T1000 (cell line): Measurements from ENCODE around the gene MGAT5B.
"Not testable (repeated sequence)": the region's sequence is repeated elsewhere in the genome, so short reads cannot be mapped to it uniquely, and the experiment has no call there.

Experiments
- DNase-seq: peaks from one replicate; lab custom pipeline; 2025; ENCODE audit warnings: mixed read lengths; lab: John Stamatoyannopoulos, UW

MGAT5B gene

GRCh38 chr17:76868176-76868668 is at the start of gene MGAT5B:
Gene MGAT5B (plus strand): TSS chr17:76868404. CDS start chr17:76869030, 626 bp downstream.
- peak; percentile 86 for DNase-seq

GRCh38 chr17:76820039-76820438 is 48.2 kb upstream of the MGAT5B start:
- no peak for DNase-seq

- DNase-seq: no peak
Observed at GRCh38 chr17:76820561-76820960, 47.6 kb upstream of the MGAT5B start.

GRCh38 chr17:76822184-76822778 is 45.9 kb upstream of the MGAT5B start:
- no peak for DNase-seq

- no peak for DNase-seq
Observed at GRCh38 chr17:76824093-76824492, 44.1 kb upstream of the MGAT5B start.

- DNase-seq: no peak
Observed at GRCh38 chr17:76826330-76827068, 41.7 kb upstream of the MGAT5B start.

- DNase-seq: no peak
Observed at GRCh38 chr17:76827736-76828135, 40.5 kb upstream of the MGAT5B start.

- no peak for DNase-seq
Observed at GRCh38 chr17:76830987-76831715, 37.1 kb upstream of the MGAT5B start.

GRCh38 chr17:76833034-76833644 is 35.1 kb upstream of the MGAT5B start:
- no peak for DNase-seq

- no peak for DNase-seq
Observed at GRCh38 chr17:76833747-76834146, 34.5 kb upstream of the MGAT5B start.

GRCh38 chr17:76834870-76835269 is 33.3 kb upstream of the MGAT5B start:
- DNase-seq: no peak

GRCh38 chr17:76840443-76840767 is 27.8 kb upstream of the MGAT5B start:
- no peak for DNase-seq

GRCh38 chr17:76840884-76841775 is 27.1 kb upstream of the MGAT5B start:
- no peak for DNase-seq

- no peak for DNase-seq
Observed at GRCh38 chr17:76841776-76842405, 26.3 kb upstream of the MGAT5B start.

- not testable (repeated sequence) for DNase-seq
Observed at GRCh38 chr17:76843068-76843467, 25.1 kb upstream of the MGAT5B start.

- DNase-seq: no peak
Observed at GRCh38 chr17:76843703-76844484, 24.3 kb upstream of the MGAT5B start.

- DNase-seq: no peak
Observed at GRCh38 chr17:76844485-76844829, 23.7 kb upstream of the MGAT5B start.

- no peak for DNase-seq
Observed at GRCh38 chr17:76844846-76845245, 23.4 kb upstream of the MGAT5B start.

GRCh38 chr17:76845541-76846017 is 22.6 kb upstream of the MGAT5B start:
- DNase-seq: no peak

GRCh38 chr17:76847031-76847430 is 21.2 kb upstream of the MGAT5B start:
- no peak for DNase-seq
